K562 (cell line): ENCODE measurements around the gene SLC5A2. TPM values are rescaled to one million over a fixed set of nuclear protein-coding genes. Genes with fewer than 3 reads are reported as not detected.

ENCODE experiments used
- DACH1 ChIP-seq: fragments of 450-650 bp; IDR thresholded peaks from 2 replicates; pipeline ENCODE4 v1.6.1; 2018; ENCODE audit not compliant: partially characterized antibody
- ELF1 ChIP-seq: fragments of 200-800 bp; sonication (Bioruptor generic); IDR thresholded peaks from 2 replicates; pipeline ENCODE4 v1.6.1; 2016; ENCODE audit warnings: missing genetic modification characterization, missing compliant biosample characterization
- FOXJ2 ChIP-seq: fragments of 200-800 bp; sonication (Bioruptor generic); IDR thresholded peaks from 2 replicates; pipeline ENCODE4 v1.6.1; 2016; ENCODE audit warnings: missing genetic modification characterization, missing compliant biosample characterization
- GATAD2B ChIP-seq: fragments of 450-650 bp; IDR thresholded peaks from 2 replicates; pipeline ENCODE4 v1.6.1; 2017; ENCODE audit warnings: mild to moderate bottlenecking, borderline replicate concordance
- HNRNPH1 ChIP-seq: fragments of 200-400 bp; formaldehyde crosslinking; optimal IDR thresholded peaks from 2 replicates; pipeline ENCODE3; 2017; ENCODE audit warnings: low read depth, mild to moderate bottlenecking, low read length, moderate library complexity
- KLF16 ChIP-seq: IDR thresholded peaks from 2 replicates; pipeline ENCODE4 v1.6.1; 2016; ENCODE audit warnings: antibody characterized with exemption
- L3MBTL2 ChIP-seq: fragments of 450-650 bp; IDR thresholded peaks from 2 replicates; pipeline ENCODE4 v1.6.1; 2016; ENCODE audit warnings: mild to moderate bottlenecking, moderate library complexity
- MCM5 ChIP-seq: fragments of 450-650 bp; IDR thresholded peaks from 2 replicates; pipeline ENCODE4 v1.6.1; 2016; ENCODE audit warnings: low read depth
- ZEB2 ChIP-seq: fragments of 450-650 bp; IDR thresholded peaks from 2 replicates; pipeline ENCODE4 v1.6.1; 2016
- ZNF583 ChIP-seq: fragments of 250-450 bp; sonication (Bioruptor Pico); IDR thresholded peaks from 2 replicates; pipeline ENCODE4 v1.4.0; 2020
- ZNF785 ChIP-seq: fragments of 250-450 bp; sonication (Bioruptor Pico); IDR thresholded peaks from 2 replicates; pipeline ENCODE4 v1.4.0; 2020; ENCODE audit warnings: mild to moderate bottlenecking
- polyA plus RNA-seq, 8 experiments: library from polyadenylated mRNA; depleted of rRNA in 4 of 8; stranded (reverse) in 5 of 8; unstranded in 3 of 8; fragments of >200 nt; fragmentation: Nextera tagmentation in 2 of 8; fragmentation: Illumina TruSeq in 1 of 8; extraction: Ambion mirVana in 2 of 8; extraction: Trizol in 1 of 8; gene quantifications; 2 replicates each; pipeline versions ENCODE4 v1.2.1 to v1.2.3, GENCODE V29; 2011 to 2014; ENCODE audit warnings: inconsistent platforms in 1 of 8, missing spikeins in 1 of 8
- total RNA-seq, 7 experiments: library from RNA; depleted of rRNA in 6 of 7; stranded (reverse); fragments of >200 nt in 6 of 7; fragmentation: Illumina TruSeq in 2 of 7; extraction: Trizol in 2 of 7; gene quantifications; 2 replicates each; pipeline versions ENCODE4 v1.2.1 to v1.2.3, GENCODE V29; 2011 to 2021; ENCODE audit warnings: low replicate concordance in 1 of 7
- TF ChIP-seq, protein P1 (sequence below), 2 experiments: fragments of 450-650 bp; formaldehyde crosslinking in 1 of 2; IDR thresholded peaks; 2 replicates each; pipeline versions ENCODE4 v1.4.0 to v1.6.1; 2014 to 2020; ENCODE audit warnings: mild to moderate bottlenecking in 2 of 2, borderline replicate concordance in 1 of 2, low read depth in 1 of 2
- TF ChIP-seq, protein P2 (sequence below): fragments of 450-650 bp; IDR thresholded peaks from 2 replicates; pipeline ENCODE4 v1.6.1; 2018; ENCODE audit not compliant: partially characterized antibody
- TF ChIP-seq, protein P3 (sequence below): sonication (generic); formaldehyde crosslinking; IDR thresholded peaks from 2 replicates; pipeline ENCODE4 v1.4.0; 2020; ENCODE audit warnings: mild to moderate bottlenecking, missing genetic modification reagents

SLC5A2 gene
- total and polyA plus RNA-seq, 9 of the 15 experiments (the other 6 are each of a cell fraction or from before 2014, with no cell fraction given) = 0.07 to 2.7 (median 2.2) TPM; not detected in 6

DNA sequence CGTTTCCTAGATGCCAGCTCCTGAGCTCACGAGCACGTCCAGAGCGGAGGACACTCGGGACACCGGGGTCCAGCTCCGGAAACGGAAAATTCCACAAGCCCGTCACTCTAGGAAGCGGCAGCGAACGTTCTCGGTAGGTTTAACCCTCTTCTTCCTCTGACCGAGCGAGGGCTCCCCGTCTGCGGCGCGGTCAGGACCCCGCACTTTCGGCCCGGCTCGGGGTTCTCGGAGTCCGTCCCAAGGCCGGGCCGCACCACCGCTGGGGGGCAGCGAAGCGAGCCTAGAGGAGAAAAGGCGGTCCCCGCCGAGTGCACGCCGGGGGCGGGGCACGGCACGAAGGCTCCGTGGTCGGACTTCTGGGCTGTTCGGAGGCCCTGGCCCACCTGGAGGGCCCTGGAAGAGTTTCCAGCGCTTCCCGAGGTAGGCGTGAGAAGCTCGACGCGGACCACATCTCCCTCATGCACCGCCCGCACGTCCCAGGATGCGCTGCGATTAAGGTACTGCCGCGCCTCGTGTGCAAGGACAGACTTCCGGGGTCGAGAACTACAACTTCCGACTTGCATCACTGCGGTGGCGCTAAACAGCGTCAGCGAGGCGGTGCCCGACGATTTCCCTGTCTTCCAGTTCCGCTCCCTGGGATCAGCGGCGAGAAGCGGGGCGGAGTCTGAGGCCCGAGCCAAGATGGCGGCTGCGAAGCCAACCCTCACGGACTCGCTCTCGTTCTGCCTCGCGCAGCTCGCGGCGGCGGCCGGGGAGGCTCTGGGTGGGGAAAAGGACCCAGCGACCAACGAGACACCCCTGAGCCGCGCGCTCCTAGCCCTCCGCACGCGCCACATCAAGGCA lies 23.9 kb upstream of the SLC5A2 start, which contains the start of gene ARMC5 (continued):
- TF ChIP-seq, protein P1, sequence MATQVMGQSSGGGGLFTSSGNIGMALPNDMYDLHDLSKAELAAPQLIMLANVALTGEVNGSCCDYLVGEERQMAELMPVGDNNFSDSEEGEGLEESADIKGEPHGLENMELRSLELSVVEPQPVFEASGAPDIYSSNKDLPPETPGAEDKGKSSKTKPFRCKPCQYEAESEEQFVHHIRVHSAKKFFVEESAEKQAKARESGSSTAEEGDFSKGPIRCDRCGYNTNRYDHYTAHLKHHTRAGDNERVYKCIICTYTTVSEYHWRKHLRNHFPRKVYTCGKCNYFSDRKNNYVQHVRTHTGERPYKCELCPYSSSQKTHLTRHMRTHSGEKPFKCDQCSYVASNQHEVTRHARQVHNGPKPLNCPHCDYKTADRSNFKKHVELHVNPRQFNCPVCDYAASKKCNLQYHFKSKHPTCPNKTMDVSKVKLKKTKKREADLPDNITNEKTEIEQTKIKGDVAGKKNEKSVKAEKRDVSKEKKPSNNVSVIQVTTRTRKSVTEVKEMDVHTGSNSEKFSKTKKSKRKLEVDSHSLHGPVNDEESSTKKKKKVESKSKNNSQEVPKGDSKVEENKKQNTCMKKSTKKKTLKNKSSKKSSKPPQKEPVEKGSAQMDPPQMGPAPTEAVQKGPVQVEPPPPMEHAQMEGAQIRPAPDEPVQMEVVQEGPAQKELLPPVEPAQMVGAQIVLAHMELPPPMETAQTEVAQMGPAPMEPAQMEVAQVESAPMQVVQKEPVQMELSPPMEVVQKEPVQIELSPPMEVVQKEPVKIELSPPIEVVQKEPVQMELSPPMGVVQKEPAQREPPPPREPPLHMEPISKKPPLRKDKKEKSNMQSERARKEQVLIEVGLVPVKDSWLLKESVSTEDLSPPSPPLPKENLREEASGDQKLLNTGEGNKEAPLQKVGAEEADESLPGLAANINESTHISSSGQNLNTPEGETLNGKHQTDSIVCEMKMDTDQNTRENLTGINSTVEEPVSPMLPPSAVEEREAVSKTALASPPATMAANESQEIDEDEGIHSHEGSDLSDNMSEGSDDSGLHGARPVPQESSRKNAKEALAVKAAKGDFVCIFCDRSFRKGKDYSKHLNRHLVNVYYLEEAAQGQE (IDR thresholded peaks at IDR 0.05; ENCODE audit: borderline replicate concordance) = peak; percentile 51
- TF ChIP-seq, protein P1 (CRISPR knock-in tag; IDR thresholded peaks at IDR 0.05; ENCODE audit: low read depth) = peak; percentile 74; the same call in 1 of the 2 replicates
- no peak for TF ChIP-seq ZNF785 (CRISPR knock-in tag)
- TF ChIP-seq MCM5 = no peak
- TF ChIP-seq, protein P2, sequence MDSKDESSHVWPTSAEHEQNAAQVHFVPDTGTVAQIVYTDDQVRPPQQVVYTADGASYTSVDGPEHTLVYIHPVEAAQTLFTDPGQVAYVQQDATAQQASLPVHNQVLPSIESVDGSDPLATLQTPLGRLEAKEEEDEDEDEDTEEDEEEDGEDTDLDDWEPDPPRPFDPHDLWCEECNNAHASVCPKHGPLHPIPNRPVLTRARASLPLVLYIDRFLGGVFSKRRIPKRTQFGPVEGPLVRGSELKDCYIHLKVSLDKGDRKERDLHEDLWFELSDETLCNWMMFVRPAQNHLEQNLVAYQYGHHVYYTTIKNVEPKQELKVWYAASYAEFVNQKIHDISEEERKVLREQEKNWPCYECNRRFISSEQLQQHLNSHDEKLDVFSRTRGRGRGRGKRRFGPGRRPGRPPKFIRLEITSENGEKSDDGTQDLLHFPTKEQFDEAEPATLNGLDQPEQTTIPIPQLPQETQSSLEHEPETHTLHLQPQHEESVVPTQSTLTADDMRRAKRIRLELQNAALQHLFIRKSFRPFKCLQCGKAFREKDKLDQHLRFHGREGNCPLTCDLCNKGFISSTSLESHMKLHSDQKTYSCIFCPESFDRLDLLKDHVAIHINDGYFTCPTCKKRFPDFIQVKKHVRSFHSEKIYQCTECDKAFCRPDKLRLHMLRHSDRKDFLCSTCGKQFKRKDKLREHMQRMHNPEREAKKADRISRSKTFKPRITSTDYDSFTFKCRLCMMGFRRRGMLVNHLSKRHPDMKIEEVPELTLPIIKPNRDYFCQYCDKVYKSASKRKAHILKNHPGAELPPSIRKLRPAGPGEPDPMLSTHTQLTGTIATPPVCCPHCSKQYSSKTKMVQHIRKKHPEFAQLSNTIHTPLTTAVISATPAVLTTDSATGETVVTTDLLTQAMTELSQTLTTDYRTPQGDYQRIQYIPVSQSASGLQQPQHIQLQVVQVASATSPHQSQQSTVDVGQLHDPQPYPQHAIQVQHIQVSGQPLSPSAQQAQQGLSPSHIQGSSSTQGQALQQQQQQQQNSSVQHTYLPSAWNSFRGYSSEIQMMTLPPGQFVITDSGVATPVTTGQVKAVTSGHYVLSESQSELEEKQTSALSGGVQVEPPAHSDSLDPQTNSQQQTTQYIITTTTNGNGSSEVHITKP = peak; percentile 80
- no peak for TF ChIP-seq KLF16
- TF ChIP-seq L3MBTL2 = peak; percentile 98
- TF ChIP-seq ZEB2 = no peak
- TF ChIP-seq, protein P3, sequence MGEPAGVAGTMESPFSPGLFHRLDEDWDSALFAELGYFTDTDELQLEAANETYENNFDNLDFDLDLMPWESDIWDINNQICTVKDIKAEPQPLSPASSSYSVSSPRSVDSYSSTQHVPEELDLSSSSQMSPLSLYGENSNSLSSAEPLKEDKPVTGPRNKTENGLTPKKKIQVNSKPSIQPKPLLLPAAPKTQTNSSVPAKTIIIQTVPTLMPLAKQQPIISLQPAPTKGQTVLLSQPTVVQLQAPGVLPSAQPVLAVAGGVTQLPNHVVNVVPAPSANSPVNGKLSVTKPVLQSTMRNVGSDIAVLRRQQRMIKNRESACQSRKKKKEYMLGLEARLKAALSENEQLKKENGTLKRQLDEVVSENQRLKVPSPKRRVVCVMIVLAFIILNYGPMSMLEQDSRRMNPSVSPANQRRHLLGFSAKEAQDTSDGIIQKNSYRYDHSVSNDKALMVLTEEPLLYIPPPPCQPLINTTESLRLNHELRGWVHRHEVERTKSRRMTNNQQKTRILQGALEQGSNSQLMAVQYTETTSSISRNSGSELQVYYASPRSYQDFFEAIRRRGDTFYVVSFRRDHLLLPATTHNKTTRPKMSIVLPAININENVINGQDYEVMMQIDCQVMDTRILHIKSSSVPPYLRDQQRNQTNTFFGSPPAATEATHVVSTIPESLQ = peak; percentile 91
- no peak for TF ChIP-seq HNRNPH1
- peak; percentile 54; the same call in 1 of the 2 replicates for TF ChIP-seq GATAD2B
- peak; percentile 86 for TF ChIP-seq ZNF583 (CRISPR knock-in tag)
- no peak for TF ChIP-seq DACH1
- TF ChIP-seq FOXJ2 = peak; percentile 48
- peak; percentile 100 for TF ChIP-seq ELF1 (tag)
